OCI-LY1 (cell line): Measurements from ENCODE around the gene LRCH1.

ENCODE experiments used
- H2AFZ ChIP-seq: fragments of 200-600 bp; sonication (generic), shearing (Covaris generic); 2 replicates; pipeline ENCODE4 v1.6.0; 2014; ENCODE audit warnings: antibody characterized with exemption, mild to moderate bottlenecking, low read length
- H3F3A ChIP-seq: fragments of 200-600 bp; sonication (generic), shearing (Covaris generic); 2 replicates; pipeline ENCODE4 v1.6.0; 2014; ENCODE audit warnings: mild to moderate bottlenecking, antibody characterized with exemption, low read length, moderate library complexity; ENCODE audit not compliant: insufficient read depth
- H3K27ac ChIP-seq: fragments of 200-600 bp; sonication (generic); 2 replicates; pipeline ENCODE4 v1.5.1; 2014; ENCODE audit warnings: low read length, mixed run types, mild to moderate bottlenecking, low read depth; ENCODE audit not compliant: poor library complexity, severe bottlenecking
- H3K27me3 ChIP-seq: fragments of 200-600 bp; sonication (generic); 2 replicates; pipeline ENCODE4 v1.6.0; 2014; ENCODE audit warnings: antibody characterized with exemption, mild to moderate bottlenecking, low read length, moderate library complexity; ENCODE audit not compliant: insufficient read depth
- H3K36me3 ChIP-seq: fragments of 200-600 bp; sonication (generic); 2 replicates; pipeline ENCODE4 v1.6.1; 2014; ENCODE audit warnings: mild to moderate bottlenecking, antibody characterized with exemption, low read length, moderate library complexity, mixed read lengths; ENCODE audit not compliant: insufficient read depth
- H3K4me1 ChIP-seq: fragments of 200-600 bp; sonication (generic); 2 replicates; pipeline ENCODE4 v1.5.1; 2014; ENCODE audit warnings: mild to moderate bottlenecking, low read length, moderate library complexity; ENCODE audit not compliant: insufficient read depth, severe bottlenecking
- H3K4me2 ChIP-seq: fragments of 200-600 bp; sonication (generic), shearing (Covaris generic); 2 replicates; pipeline ENCODE4 v1.6.1; 2014; ENCODE audit warnings: low read length
- H3K4me3 ChIP-seq: fragments of 200-600 bp; sonication (generic); 2 replicates; pipeline ENCODE4 v1.5.1; 2014; ENCODE audit warnings: low read length, low read depth, mild to moderate bottlenecking, mixed read lengths; ENCODE audit not compliant: poor library complexity, severe bottlenecking
- H3K79me2 ChIP-seq: fragments of 200-600 bp; shearing (Covaris generic); 2 replicates; pipeline ENCODE4 v1.6.1; 2016; ENCODE audit warnings: mixed run types, low read length, mixed read lengths; ENCODE audit not compliant: insufficient read depth
- H3K9ac ChIP-seq: fragments of 200-600 bp; sonication (generic), shearing (Covaris generic); 2 replicates; pipeline ENCODE4 v1.6.1; 2014; ENCODE audit warnings: mild to moderate bottlenecking, low read length, mixed read lengths
- H3K9me2 ChIP-seq: fragments of 200-600 bp; sonication (generic), shearing (Covaris generic); 2 replicates; pipeline ENCODE4 v1.6.1; 2014; ENCODE audit warnings: low read depth, mild to moderate bottlenecking, low read length, mixed read lengths
- H3K9me3 ChIP-seq: fragments of 200-600 bp; shearing (Covaris generic); 2 replicates; pipeline ENCODE4 v1.6.1; 2014; ENCODE audit warnings: low read length, mixed read lengths
- H4K20me1 ChIP-seq: fragments of 200-600 bp; sonication (generic), shearing (Covaris generic); 2 replicates; pipeline ENCODE4 v1.6.0; 2016; ENCODE audit warnings: mild to moderate bottlenecking, low read length; ENCODE audit not compliant: insufficient read depth
- EZH2 ChIP-seq: fragments of 200-600 bp; sonication (generic), shearing (Covaris generic); IDR thresholded peaks from 2 replicates; pipeline ENCODE4 v1.8.0; 2017; ENCODE audit warnings: borderline replicate concordance, mixed run types, mild to moderate bottlenecking, antibody characterized with exemption, low read length, moderate library complexity, mixed read lengths
- TF ChIP-seq, protein P1 (sequence below): fragments of 200-600 bp; sonication (generic), shearing (Covaris generic); IDR thresholded peaks from 2 replicates; pipeline ENCODE4 v1.5.1; 2017; ENCODE audit warnings: mild to moderate bottlenecking, antibody characterized with exemption, low read length, moderate library complexity, mixed read lengths

LRCH1 gene

DNA sequence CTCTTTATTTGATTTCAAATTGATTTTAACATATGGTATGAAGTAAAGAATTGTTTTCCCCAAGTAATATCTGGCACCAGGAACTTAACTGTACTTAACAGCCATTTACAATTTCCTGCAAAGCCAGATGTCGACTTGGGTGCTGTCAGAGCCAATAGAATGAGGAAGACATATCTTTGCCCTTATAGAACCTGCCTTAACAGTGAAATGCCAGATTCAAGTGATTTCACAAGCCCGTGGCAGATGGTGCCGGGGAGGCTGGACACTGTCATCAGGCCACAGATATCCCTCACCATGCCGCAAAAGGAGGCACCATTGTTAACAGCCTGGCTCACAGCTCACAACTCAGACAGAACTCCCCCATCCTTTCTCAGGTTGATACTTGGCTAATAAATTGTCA, 195.3 kb downstream of the LRCH1 start:
- no peak overlapping the region for H3K9ac ChIP-seq
- no peaks in the 10 kb centered on the region for H3K9me2 ChIP-seq
- no peak overlapping the region for H3K4me3 ChIP-seq
- H3K9me3 ChIP-seq: no peaks in the 10 kb centered on the region
- no peaks in the 10 kb centered on the region for H3K27me3 ChIP-seq
- H2AFZ ChIP-seq: no peak overlapping the region
- no peaks in the 10 kb centered on the region for H4K20me1 ChIP-seq
- no peak overlapping the region for H3K4me2 ChIP-seq
- H3K36me3 ChIP-seq: peaks cover 17% of the 10 kb centered on the region; the same call in 1 of the 2 replicates
- H3K4me1 ChIP-seq: peaks cover 9% of the 10 kb centered on the region
- no peaks in the 10 kb centered on the region for H3K79me2 ChIP-seq
- TF ChIP-seq, protein P1, sequence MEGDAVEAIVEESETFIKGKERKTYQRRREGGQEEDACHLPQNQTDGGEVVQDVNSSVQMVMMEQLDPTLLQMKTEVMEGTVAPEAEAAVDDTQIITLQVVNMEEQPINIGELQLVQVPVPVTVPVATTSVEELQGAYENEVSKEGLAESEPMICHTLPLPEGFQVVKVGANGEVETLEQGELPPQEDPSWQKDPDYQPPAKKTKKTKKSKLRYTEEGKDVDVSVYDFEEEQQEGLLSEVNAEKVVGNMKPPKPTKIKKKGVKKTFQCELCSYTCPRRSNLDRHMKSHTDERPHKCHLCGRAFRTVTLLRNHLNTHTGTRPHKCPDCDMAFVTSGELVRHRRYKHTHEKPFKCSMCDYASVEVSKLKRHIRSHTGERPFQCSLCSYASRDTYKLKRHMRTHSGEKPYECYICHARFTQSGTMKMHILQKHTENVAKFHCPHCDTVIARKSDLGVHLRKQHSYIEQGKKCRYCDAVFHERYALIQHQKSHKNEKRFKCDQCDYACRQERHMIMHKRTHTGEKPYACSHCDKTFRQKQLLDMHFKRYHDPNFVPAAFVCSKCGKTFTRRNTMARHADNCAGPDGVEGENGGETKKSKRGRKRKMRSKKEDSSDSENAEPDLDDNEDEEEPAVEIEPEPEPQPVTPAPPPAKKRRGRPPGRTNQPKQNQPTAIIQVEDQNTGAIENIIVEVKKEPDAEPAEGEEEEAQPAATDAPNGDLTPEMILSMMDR: no peak
- no peak for TF ChIP-seq EZH2
- H3K27ac ChIP-seq: no peak overlapping the region
- H3F3A ChIP-seq: no peaks in the 10 kb centered on the region

DNA sequence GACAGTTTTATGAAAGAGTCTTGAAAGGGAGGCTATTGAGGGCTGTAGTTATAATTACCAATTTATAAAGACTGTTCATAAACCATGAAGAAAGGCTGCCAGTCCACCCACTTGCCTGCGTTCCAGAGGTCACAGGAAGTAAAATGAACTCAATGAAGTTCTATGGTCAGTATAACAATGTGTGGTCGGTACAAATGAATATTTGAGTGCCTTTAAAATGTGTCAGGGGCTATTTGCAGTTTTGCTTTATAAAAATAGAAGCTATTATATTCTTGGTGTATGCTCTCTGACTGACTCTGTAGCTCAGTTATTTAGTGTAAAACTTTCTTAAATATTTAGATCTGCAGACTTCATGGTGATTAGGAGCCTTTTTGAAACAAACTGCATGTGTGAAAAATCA, 197.0 kb downstream of the LRCH1 start:
- Histone ChIP-seq H3K9me2 (no peaks in the 10 kb centered on the region), H3K27ac (no peak overlapping the region), H3K79me2 (no peaks in the 10 kb centered on the region), H3K9ac (no peak overlapping the region), H3K4me1 (peaks cover 9% of the 10 kb centered on the region), H3K4me3 (no peak overlapping the region), H3K27me3 (no peaks in the 10 kb centered on the region), H3F3A (no peaks in the 10 kb centered on the region), H2AFZ (no peak overlapping the region), H3K4me2 (no peak overlapping the region), H3K9me3 (no peaks in the 10 kb centered on the region), H4K20me1 (no peaks in the 10 kb centered on the region), H3K36me3 (0 out of 2 replicates have a peak, but pooled peaks cover 11% of the 10 kb centered on the region)
- TF ChIP-seq, protein P1: no peak
- no peak for TF ChIP-seq EZH2

DNA sequence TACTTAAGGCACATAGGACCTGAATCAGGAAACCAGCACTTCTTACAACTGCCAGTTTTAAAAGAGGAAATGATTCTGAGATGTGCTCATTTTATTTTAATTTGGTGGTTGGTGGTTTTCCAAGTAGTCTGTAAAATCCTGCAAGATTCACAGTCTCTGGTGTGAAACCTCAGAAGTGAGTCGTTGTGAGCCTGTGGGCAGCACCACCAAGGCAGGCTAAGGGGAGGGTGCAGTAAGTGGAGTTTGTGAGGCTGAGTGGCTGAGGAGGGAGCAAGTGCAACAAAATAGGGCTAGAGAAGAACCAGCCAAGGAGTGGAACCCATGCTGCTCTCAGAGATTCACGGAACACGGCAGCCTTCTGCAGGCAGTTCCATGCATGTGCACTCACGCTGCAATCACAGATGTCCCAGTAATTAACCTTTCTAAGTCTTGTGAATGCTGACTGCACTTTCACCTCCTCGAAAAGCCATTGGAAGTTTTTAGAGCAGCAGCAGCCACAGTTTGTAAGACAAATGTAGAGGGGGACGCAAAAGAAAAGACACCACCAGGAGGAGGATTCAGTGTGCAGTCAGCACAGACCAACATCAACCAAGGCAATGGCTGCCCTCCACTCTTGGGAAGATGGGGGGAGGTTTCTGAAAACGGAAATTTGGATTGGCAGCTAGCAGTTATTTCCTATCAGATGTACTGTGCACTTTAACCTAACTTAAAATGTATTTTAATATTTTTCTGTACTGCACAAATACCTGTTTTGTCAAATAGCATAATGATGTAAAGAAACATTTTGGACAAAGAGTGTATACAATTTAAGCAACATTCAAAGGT, 199.1 kb downstream of the LRCH1 start:
- Histone ChIP-seq H3K79me2 (no peaks in the 10 kb centered on the region), H3K4me2 (no peak overlapping the region), H3K4me1 (peaks cover 9% of the 10 kb centered on the region), H4K20me1 (no peaks in the 10 kb centered on the region), H3K36me3 (0 out of 2 replicates have a peak, but pooled peaks cover 6% of the 10 kb centered on the region), H3K27me3 (no peaks in the 10 kb centered on the region), H3K27ac (no peak overlapping the region), H3K9me2 (no peaks in the 10 kb centered on the region), H2AFZ (no peak overlapping the region), H3F3A (no peaks in the 10 kb centered on the region), H3K4me3 (no peak overlapping the region), H3K9me3 (no peaks in the 10 kb centered on the region), H3K9ac (no peak overlapping the region)
- no peak for TF ChIP-seq EZH2
- TF ChIP-seq, protein P1: no peak
